Stimulated activated CD8-positive, alpha-beta memory T cell treated with anti-CD3 and anti-CD28 coated beads, Interleukin-15, amount 100 ng/mL, for 24 hours (primary cell): ENCODE data around the gene DCBLD1.

Source experiments
- DNase-seq: peaks from one replicate; pipeline ENCODE4 v3.0.0-alpha.2; 2020; ENCODE audit warnings: low read depth

The DCBLD1 gene

DNA sequence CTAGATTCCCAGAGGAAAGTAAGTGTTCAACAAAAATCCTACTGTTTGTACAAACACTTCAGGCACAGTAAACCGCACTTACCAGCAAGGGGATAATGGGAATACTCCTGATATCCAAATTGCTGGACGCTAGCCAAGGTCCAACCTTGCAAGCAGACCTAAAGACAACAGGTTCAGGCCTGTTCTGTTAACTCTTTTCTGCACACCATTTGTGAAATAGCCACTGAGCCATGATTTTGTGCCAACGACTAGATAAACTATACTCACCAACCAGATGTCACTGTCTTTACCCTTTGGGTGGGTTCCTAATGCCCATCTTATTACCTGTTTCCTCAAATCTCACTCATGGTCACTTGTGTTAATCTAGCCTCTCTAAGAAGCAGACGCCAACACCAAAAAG lies 76.3 kb downstream of the DCBLD1 start:
- DNase-seq, result no peak

GRCh38 chr6:117559299-117559698 lies 76.8 kb downstream of the DCBLD1 start:
- DNase-seq, result no peak

DNA sequence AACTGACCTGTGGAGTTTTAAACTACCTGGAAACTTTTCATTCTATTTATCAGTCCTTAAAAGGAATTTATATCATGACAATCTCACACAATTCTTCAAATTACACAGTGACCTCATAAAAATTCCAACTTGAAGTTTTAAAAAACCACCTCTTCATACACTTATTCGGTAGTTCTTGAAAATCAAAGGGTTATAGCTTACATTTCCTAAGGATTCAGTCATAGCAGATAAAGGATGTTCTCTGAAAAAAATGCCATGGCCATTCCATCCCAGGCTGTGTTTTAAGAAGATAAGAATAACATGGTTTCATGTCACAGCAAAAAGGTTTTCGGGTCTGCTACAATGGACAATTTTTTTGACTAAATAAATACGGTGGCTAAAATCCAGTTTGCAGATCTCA lies 78.7 kb downstream of the DCBLD1 start:
- no peak for DNase-seq

- no peak for DNase-seq
Observed at GRCh38 chr6:117564681-117565080, 82.2 kb downstream of the DCBLD1 start.

DNA sequence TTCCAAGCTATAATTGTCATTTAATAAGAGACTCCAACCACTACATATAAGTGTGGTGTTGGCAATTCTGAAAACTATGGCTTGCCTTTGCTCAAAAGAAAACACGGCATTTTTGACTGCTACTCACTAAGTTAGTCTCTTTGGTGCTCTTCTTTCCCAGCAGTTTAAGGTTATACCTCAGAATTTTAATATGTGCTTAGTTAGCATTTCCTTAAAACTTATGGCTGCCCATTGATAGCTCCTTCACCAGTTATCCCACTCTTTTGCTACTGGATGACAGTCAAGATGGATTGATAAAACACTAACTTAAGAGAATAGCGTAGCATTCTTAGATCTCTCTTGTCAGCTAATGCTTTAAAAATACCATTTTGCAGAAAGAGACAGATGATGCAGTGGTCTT lies 85.8 kb downstream of the DCBLD1 start:
- DNase-seq, result no peak

DNA sequence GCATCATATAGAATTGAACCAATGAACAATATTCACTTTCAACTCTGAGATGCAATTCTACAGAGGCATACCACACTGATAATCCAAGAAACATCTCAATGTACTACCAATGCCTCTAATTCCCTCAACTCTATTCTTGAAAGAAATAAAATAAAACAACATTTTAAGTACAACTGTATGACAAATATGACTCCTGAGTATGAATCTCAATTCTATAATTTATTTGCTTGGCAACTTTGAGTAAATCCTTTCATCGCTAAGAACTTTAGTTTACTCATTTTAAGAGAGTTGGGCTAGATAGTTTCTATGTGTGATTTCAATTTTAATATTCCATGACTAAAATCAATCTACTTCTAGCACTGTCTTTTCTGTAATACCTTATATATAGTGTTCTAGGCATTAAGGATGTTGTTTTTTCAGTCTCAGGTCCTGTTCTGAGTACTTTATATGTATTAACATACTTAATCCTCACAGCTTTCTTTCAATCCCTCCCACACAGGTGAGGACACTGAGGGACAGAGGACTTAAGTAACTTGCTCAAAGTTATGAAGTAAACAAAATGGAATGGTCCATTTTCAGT lies 86.4 kb downstream of the DCBLD1 start:
- no peak for DNase-seq

GRCh38 chr6:117573006-117573680 lies 90.7 kb downstream of the DCBLD1 start:
- DNase-seq, result no peak

DNA sequence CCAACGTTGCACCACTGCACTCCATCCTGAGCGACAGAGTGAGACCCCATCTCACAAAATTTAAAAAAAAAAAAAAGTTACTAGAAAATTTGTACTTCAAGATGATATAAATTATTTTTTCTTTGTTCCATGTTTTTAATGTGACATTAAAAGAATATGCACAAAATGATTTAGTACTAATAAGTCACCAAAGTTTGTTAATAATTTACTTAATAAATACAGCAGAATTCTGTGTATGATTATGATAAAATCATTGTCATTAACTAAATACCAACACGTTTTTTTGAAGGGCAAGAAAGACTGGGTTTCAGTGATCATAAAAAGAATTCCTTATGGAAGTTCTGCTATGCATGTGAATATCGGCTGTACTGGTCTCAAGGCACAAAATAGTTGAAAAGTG lies 91.7 kb downstream of the DCBLD1 start:
- DNase-seq, result no peak

- no peak for DNase-seq
Observed at GRCh38 chr6:117585647-117586046, 103.2 kb downstream of the DCBLD1 start.

- DNase-seq, result no peak
Observed at GRCh38 chr6:117590447-117590846, 108.0 kb downstream of the DCBLD1 start.

GRCh38 chr6:117591405-117591804 lies 108.9 kb downstream of the DCBLD1 start:
- no peak for DNase-seq

DNA sequence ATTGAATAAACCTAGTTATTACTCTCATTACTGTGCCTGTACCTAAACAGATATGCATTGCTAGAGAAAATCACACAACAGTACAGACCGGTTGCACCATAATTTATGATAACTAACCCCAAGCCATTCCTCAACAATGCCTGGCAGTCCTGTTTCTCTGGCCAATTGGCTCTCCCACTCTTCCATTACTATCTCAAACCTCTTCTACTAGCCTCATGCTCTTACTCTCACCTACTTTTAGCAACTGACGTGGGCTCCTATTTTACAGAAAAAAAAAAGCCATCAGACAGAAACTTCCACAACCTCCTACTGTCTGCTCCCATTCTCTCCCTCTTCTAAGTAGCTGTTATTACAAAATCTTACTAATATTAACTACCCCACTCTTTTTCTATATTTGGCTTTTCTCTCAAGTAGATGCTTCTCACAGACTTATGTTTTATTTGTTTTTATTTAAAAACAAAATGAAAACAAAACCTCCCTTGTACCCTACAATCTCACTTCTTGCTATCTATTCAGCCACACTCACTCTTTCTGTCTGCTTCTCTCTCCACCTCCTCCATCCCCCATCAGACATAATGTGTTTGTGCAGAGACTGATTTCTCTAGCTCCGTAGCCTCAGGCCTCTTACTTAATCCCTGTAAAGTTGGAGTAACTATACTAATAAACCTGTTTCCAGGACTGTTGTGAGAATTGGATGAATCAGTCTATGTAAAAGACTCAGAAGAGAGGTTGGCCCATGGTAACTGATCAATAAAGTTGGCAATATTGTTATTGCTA lies 110.7 kb downstream of the DCBLD1 start:
- no peak for DNase-seq

GRCh38 chr6:117595099-117595923 lies 112.8 kb downstream of the DCBLD1 start:
- DNase-seq, result no peak

DNA sequence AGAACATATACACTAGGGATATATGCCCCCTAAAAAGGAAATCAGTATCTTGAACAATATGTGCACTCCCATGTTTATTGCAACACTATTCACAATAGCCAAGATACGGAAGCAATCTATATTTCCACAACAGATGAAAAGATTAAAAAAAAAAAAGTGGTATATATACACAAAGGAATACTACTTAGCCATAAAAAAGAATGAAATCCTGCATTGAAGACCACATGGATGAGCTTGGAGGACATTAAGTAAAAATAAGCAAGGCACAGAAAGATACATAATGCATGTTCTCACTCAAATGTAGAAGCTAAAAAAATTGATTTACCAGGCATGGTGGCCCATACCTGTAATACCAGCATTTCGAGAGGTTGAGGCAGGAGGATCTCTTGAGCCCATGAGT lies 115.3 kb downstream of the DCBLD1 start:
- no peak for DNase-seq
